ENCODE measurements around the gene SGPL1. TPM values are rescaled to one million over a fixed set of nuclear protein-coding genes. Genes with fewer than 3 reads are reported as not detected.

SGPL1 gene
- total RNA-seq, 1 experiment from 2014 or later, result 69.4 TPM

DNA sequence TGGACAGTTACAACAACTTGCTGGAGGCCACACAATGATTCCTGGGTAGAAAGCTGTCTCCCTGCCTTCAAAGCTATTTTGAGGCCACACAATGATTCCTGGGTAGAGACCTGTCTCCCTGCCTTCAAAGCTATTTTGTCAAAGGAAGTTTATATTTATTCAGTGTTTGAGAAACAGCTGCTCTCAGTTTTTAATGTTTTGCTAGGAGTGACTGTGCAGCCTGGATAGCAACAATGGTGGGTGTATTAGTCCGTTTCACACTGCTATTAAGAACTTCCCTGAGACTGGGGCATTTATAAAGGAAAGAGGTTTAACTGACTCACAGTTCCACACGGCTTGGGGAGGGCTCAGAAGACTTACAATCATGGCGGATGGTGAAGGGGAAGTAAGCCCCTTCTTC lies 3.9 kb upstream of the SGPL1 start:
- BruUV-seq (replicated peaks), result no TSS peak
- POLR2A ChIA-PET, result no interaction called here
- Histone ChIP-seq H3K9ac (ENCODE audit: low read length) (no peak overlapping the region), H3K4me2 (ENCODE audit: low read length) (no peak overlapping the region), H3K36me3 (ENCODE audit: control insufficient read depth in 1 of 2, insufficient read depth in 2 of 2, low read length in 2 of 2) (no peaks in the 10 kb centered on the region), H4K20me1 (ENCODE audit: insufficient read depth) (no peaks in the 10 kb centered on the region), H3K79me2 (ENCODE audit: insufficient read depth, low read length) (peaks cover 7% of the 10 kb centered on the region), H3K27me3 (ENCODE audit: insufficient read depth, low read length) (no peaks in the 10 kb centered on the region), H3K4me3 (replicated peaks in 1 of 2; ENCODE audit: low read depth in 1 of 2, low read length in 2 of 2) (no peak overlapping the region), H2AFZ (ENCODE audit: low read depth, low read length, poor library complexity, severe bottlenecking) (no peak overlapping the region), H3K9me2 (ENCODE audit: insufficient read depth) (no peaks in the 10 kb centered on the region), H3K4me1 (ENCODE audit: control insufficient read depth in 1 of 2, insufficient read depth in 2 of 2, low read length in 2 of 2) (peaks cover 3 to 15% of the 10 kb centered on the region in 2 experiments; a peak in 3 of 4 replicates), H3K9me3 (ENCODE audit: control insufficient read depth in 1 of 2, insufficient read depth in 1 of 2, low read depth in 1 of 2, low read length in 2 of 2) (no peaks in the 10 kb centered on the region), H3K27ac (ENCODE audit: low read depth, low read length) (no peak overlapping the region)
- CTCF ChIA-PET, result no interaction called here
- no peak for TF ChIP-seq SP1 (IDR thresholded peaks at IDR 0.05; ENCODE audit: low read depth)
- TF ChIP-seq, protein P1, sequence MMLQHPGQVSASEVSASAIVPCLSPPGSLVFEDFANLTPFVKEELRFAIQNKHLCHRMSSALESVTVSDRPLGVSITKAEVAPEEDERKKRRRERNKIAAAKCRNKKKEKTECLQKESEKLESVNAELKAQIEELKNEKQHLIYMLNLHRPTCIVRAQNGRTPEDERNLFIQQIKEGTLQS (IDR thresholded peaks at IDR 0.05), result no peak
- ATAC-seq (no peak), DNase-seq (ENCODE audit: low read depth, low spot score) (no peak)
- intact Hi-C loops (cut with micrococcal nuclease), result no loop called here
- RAD21 ChIA-PET (ENCODE audit: low non-redundant PET in 1 of 2, low total read pairs in 2 of 2, uncharacterized antibody in 2 of 2, unreplicated experiment in 2 of 2), result no interaction called here

GRCh38 chr10:70812814-70813213 lies 2.9 kb upstream of the SGPL1 start:
- Histone ChIP-seq H3K9ac (ENCODE audit: low read length) (no peak overlapping the region), H3K9me3 (ENCODE audit: control insufficient read depth in 1 of 2, insufficient read depth in 1 of 2, low read depth in 1 of 2, low read length in 2 of 2) (no peaks in the 10 kb centered on the region), H3K4me2 (ENCODE audit: low read length) (no peak overlapping the region), H3K4me1 (ENCODE audit: control insufficient read depth in 1 of 2, insufficient read depth in 2 of 2, low read length in 2 of 2) (peaks cover 9 to 17% of the 10 kb centered on the region in 2 experiments; a peak in 3 of 4 replicates), H4K20me1 (ENCODE audit: insufficient read depth) (no peaks in the 10 kb centered on the region), H2AFZ (ENCODE audit: low read depth, low read length, poor library complexity, severe bottlenecking) (no peak overlapping the region), H3K4me3 (replicated peaks in 1 of 2; ENCODE audit: low read depth in 1 of 2, low read length in 2 of 2) (no peak overlapping the region), H3K79me2 (ENCODE audit: insufficient read depth, low read length) (peaks cover 16% of the 10 kb centered on the region), H3K36me3 (ENCODE audit: control insufficient read depth in 1 of 2, insufficient read depth in 2 of 2, low read length in 2 of 2) (no peaks in the 10 kb centered on the region; a peak in 1 of 4 replicates), H3K27ac (ENCODE audit: low read depth, low read length) (no peak overlapping the region), H3K9me2 (ENCODE audit: insufficient read depth) (no peaks in the 10 kb centered on the region), H3K27me3 (ENCODE audit: insufficient read depth, low read length) (no peaks in the 10 kb centered on the region)
- DNase-seq (ENCODE audit: low read depth, low spot score) (no peak), ATAC-seq (no peak)
- ChIA-PET CTCF (no interaction called here), RAD21 (ENCODE audit: low non-redundant PET in 1 of 2, low total read pairs in 2 of 2, uncharacterized antibody in 2 of 2, unreplicated experiment in 2 of 2) (no interaction called here), POLR2A (no interaction called here)
- TF ChIP-seq ZNF274 (IDR thresholded peaks at IDR 0.05; ENCODE audit: low read depth, low read length) (no peak), EZH2phosphoT487 (IDR thresholded peaks at IDR 0.05; ENCODE audit: borderline replicate concordance) (no peak), TCF7L2 (IDR thresholded peaks at IDR 0.05; ENCODE audit: borderline replicate concordance, extremely low read depth, insufficient read depth, insufficient read length) (no peak), ELF1 (IDR thresholded peaks at IDR 0.05; ENCODE audit: borderline replicate concordance, low read depth) (no peak), EZH2 (IDR thresholded peaks at IDR 0.05) (no peak), POLR2A (IDR thresholded peaks at IDR 0.05; ENCODE audit: borderline replicate concordance, extremely low read depth, insufficient read depth, insufficient read length) (no peak), RAD21 (IDR thresholded peaks at IDR 0.05; ENCODE audit: low read depth) (no peak), SP1 (IDR thresholded peaks at IDR 0.05; ENCODE audit: low read depth) (no peak), SIN3A (IDR thresholded peaks at IDR 0.05; ENCODE audit: low read depth) (no peak), CBX3 (IDR thresholded peaks at IDR 0.05; ENCODE audit: low read depth) (no peak), SRF (IDR thresholded peaks at IDR 0.05; ENCODE audit: low read depth) (no peak), EGR1 (IDR thresholded peaks at IDR 0.05; ENCODE audit: low read depth) (no peak), FOSL1 (IDR thresholded peaks at IDR 0.05; ENCODE audit: low read depth) (no peak), ZFX (IDR thresholded peaks at IDR 0.05) (no peak), POLR2AphosphoS5 (IDR thresholded peaks at IDR 0.05; ENCODE audit: low read depth, low read length) (no peak), JUND (IDR thresholded peaks at IDR 0.05) (no peak)
- TF ChIP-seq, protein P1 (IDR thresholded peaks at IDR 0.05), result no peak
- TF ChIP-seq, protein P2, sequence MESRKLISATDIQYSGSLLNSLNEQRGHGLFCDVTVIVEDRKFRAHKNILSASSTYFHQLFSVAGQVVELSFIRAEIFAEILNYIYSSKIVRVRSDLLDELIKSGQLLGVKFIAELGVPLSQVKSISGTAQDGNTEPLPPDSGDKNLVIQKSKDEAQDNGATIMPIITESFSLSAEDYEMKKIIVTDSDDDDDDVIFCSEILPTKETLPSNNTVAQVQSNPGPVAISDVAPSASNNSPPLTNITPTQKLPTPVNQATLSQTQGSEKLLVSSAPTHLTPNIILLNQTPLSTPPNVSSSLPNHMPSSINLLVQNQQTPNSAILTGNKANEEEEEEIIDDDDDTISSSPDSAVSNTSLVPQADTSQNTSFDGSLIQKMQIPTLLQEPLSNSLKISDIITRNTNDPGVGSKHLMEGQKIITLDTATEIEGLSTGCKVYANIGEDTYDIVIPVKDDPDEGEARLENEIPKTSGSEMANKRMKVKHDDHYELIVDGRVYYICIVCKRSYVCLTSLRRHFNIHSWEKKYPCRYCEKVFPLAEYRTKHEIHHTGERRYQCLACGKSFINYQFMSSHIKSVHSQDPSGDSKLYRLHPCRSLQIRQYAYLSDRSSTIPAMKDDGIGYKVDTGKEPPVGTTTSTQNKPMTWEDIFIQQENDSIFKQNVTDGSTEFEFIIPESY (IDR thresholded peaks at IDR 0.05; ENCODE audit: extremely low read depth, insufficient replicate concordance, low read length), result no peak
- no TSS peak for BruUV-seq (replicated peaks)
- intact Hi-C loops (cut with micrococcal nuclease), result no loop called here

All from HCT116 (cell line).